ENCODE data around the gene OBI1.

OBI1 gene

GRCh38 chr13:78576261-78576660, 82.7 kb downstream of the OBI1 start:
- DNase-seq = peak in 2 of 4 experiments; percentile 31 to 53

GRCh38 chr13:78572459-78572858, 86.5 kb downstream of the OBI1 start:
- DNase-seq = no peak

- no peak for DNase-seq
Observed at GRCh38 chr13:78569029-78569428, 89.9 kb downstream of the OBI1 start.

GRCh38 chr13:78566631-78567030, 92.3 kb downstream of the OBI1 start:
- no peak for DNase-seq

Measured in suppressor macrophage (primary cell).